CD4-positive, alpha-beta T cell treated with Interleukin-10 for 1 hour (primary cell): ENCODE data around the gene NDUFB4.

Experiments used
- DNase-seq: peaks from one replicate; pipeline ENCODE4 v3.0.0-alpha.2; 2020

NDUFB4 gene

DNA sequence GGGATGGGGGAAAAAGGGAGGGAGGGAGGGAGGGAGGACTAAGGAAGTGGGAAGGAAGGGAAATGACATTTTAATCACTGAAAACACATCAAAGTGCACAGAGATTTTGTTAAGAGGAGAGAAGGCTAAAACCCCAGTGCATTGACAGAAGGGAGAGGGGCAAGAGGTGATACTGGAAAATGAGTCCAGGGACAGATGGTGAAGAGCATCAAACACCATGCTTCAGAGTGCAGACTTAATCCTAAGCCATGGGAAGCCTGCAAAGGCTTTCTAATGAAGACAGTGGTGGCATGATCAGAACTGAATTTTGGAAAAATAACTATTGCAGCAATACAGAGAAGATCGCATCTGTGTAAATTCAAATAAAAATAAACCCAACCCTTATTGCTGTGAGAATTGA, 44.1 kb downstream of the NDUFB4 start:
- no peak for DNase-seq

- DNase-seq: no peak
Observed at GRCh38 chr3:120641696-120642246, 45.6 kb downstream of the NDUFB4 start.

DNA sequence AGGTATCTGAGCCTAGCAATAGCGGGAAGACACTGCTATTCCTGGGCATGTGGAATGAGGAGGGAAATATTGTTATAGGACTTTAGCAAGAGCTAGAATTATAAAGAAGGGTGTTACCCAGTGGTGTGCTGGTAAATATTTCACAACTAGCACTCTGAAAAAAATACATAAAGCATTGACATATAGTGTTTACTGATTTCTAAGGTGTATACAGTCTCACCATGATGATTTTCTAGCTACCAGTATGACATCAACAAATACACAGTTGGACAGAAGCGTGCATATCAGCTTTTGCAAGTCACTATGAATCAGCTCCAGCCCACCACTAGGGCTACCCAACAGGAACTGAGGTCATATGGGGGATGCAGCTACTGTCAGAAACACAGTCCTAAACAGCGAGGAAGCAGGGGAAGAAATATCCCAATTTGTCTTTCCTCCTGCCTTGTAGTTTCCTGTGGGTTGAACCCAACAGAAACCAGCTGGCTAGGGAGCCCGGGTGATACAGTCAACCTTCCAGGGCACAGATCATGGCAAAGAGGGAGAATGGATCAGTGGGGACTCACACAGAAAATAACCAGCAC, 46.3 kb downstream of the NDUFB4 start:
- no peak for DNase-seq

GRCh38 chr3:120645083-120645845, 49.1 kb downstream of the NDUFB4 start:
- no peak for DNase-seq

GRCh38 chr3:120646771-120647432, 50.8 kb downstream of the NDUFB4 start:
- no peak for DNase-seq

DNA sequence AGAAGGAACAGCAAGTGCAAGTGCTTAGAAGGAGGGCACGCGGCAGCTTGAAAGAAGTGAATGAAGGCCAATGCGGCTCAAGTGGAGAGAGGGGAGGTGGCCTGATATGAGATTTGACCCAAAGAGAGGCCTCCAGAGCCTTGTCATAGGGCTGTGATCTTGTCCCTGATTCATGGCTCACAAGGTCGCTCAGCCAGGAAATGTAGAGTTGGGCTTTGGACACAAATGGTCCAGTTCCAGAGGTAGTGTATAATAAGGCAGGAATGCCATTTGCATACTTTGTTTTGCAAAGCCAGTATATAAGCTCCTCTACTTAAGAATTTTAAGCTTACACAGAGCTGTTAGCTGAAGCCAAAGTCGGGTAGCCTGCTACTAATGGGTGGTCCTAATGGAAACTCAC, 52.2 kb downstream of the NDUFB4 start:
- no peak for DNase-seq

DNA sequence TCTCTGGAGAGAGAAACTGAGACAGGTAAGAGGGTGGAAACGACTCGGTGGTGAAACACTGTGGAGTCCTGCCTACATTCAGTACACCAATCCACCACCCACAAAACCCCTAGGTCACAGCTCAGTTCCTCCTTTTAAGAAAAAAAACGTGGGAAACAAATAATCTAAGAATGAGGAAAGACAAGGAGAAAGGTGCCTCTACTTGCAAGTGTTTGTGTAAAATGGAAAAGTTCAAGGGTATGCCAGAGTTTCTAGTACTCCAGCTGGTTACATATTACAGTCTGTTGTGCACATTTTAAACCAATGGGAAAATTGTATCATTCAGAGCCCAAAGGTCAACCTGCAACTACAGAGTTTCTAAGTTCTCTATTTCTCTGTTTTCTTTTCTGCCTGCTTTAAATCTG, 53.7 kb downstream of the NDUFB4 start:
- DNase-seq: no peak

DNA sequence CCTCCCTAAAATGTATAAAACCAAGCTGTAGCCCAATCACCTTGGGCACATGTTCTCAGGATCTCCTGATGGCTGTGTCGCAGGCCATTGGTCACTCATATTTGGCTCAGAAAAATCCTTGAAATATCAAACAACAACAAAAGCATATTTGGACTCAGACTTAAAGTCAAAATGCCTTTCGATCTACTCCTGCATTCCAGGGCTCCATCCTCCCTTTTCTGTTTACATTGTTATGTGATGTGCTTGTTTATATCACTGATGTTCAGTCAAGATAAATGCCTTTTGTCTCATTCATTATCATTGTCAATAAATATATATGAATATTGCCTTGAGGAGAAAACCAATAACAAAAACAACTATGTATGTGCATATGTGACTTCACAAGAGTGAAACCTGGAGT, 54.2 kb downstream of the NDUFB4 start:
- no peak for DNase-seq
